Measurements from ENCODE around the gene TEAD3.

DNA sequence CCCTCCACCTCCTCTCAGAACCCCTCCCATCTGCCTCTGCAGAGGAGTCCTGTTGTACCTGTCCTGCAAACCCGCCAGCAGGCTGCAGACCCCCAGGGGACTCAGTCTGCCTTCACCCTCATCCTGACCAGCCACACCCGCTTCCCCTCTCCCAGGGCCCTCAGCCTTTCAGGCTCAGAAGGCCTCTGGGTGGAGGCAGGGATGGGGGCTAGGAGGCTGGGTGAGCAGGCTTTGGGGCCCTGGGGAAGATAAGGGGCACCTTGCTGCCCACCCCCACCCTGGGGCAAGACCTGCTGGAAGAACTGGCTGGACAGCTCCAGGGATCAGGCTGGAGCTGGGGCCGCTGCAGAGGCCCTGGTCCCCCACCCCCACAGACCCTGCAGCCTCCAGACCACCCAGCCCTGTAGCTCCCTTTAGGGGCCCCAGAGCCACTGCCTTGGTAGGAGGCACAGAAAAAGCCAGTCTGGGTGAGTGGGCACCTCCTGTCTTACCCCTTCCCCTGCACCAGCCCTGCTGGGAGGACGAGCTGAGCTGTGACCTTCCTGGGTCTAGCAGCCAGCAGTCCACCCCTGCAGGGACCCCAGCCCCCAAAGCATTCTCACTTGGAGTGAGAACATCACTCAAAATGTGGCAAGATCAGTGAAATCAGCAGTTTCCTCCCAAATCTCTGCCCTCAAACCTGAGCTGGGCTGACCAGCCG is 5.2 kb downstream of the TEAD3 start:
- TF ChIP-seq CTCF (IDR thresholded peaks at IDR 0.05; ENCODE audit: low read length) (no peak), EZH2 (optimal IDR thresholded peaks at IDR 0.05; ENCODE audit: low read depth, low read length) (no peak)

Data from MM.1S (cell line).